VCaP (cell line): ENCODE measurements around the gene MAP6.

Experiments used
- H3K27ac ChIP-seq: fragments of 450-650 bp; 2 replicates; pipeline ENCODE4 v1.5.1; 2017
- TF ChIP-seq, protein P1 (sequence below): fragments of 450-650 bp; conservative IDR thresholded peaks from 2 replicates; pipeline ENCODE4 v1.5.1; 2017; ENCODE audit warnings: mild to moderate bottlenecking, moderate library complexity

MAP6 gene

DNA sequence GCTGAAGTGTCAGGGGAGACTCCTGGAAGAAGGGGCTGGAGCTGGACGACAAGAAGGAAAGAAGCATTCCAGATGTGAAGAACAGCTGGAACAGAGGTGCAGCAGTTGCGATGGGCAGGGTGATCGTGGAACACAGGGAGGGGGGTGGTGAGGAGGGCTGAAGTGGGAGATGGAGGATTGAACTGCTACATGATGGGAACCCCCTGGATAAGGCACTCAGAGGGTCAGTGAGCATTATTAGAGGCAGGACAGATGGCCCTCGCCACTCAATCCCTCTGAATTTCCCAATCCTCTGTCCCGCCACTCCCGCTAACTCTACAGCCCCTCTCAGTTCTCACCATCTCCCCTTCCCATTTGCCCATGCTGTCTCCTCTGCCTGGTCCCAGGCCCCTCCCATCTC is 92.8 kb downstream of the MAP6 start:
- no peak overlapping the region for H3K27ac ChIP-seq
- TF ChIP-seq, protein P1, sequence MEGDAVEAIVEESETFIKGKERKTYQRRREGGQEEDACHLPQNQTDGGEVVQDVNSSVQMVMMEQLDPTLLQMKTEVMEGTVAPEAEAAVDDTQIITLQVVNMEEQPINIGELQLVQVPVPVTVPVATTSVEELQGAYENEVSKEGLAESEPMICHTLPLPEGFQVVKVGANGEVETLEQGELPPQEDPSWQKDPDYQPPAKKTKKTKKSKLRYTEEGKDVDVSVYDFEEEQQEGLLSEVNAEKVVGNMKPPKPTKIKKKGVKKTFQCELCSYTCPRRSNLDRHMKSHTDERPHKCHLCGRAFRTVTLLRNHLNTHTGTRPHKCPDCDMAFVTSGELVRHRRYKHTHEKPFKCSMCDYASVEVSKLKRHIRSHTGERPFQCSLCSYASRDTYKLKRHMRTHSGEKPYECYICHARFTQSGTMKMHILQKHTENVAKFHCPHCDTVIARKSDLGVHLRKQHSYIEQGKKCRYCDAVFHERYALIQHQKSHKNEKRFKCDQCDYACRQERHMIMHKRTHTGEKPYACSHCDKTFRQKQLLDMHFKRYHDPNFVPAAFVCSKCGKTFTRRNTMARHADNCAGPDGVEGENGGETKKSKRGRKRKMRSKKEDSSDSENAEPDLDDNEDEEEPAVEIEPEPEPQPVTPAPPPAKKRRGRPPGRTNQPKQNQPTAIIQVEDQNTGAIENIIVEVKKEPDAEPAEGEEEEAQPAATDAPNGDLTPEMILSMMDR = no peak

DNA sequence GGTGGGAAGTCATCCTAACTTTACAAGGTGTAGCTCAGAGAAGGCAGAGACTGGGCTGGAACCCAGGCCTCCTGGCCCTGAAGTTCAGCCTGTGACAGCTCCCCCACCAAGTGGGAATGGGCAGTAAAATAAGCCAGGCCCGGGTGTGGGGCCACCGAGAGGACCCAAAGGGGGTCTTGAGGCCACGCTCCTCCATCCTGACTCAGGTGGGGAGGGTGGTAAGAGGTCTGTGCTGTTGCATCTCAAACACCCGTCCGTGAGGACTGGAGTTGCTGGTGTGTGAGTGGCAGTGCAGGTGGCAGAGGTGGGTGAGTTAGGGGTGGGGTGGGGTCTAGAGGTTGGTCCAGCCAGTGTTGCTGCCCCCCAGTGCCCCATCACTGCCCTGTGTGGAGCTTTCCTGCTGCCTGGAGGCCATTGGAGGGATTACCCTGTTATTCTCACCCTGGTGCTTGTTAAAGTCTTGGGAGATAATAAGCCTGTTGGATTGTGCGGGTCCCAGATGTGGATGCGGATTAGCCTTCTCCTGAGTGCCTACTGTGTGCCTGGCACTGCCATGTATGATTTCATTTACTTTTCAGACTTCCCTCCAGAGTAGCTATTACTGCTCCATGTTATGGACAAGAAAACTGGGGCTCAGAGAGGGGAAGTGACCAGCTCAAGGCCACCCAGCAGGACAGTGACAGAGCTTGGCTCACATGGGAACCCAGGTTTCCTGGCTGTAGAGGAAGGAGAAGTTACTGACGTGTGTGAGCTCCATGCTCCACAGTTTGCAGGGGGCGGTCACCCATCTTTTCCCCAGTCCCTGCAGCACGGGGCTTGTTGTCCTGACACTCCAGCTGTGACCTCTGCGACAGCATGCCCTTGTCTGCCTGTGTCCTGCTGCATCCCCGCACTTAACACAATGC is 93.9 kb downstream of the MAP6 start:
- TF ChIP-seq, protein P1 = no peak
- H3K27ac ChIP-seq = no peak overlapping the region

DNA sequence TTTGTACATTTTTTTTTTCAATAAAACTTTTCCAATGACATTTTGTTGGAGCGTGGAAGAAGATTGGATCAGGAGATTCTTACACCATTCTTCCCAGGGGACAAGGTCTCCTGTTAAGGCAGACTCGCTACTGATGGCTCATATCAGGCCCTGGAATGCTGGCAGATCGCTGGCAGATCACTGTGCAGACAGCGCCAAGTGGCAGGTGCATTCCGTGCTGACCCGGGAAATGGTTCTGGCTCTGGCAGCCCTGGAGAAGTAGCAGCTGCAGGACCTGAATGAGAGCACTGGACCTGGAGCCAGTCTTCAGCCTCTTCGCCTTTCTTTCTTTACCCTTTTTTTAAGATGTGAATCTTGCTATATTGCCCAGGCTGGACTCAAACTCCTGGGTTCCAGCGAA is 96.1 kb downstream of the MAP6 start:
- TF ChIP-seq, protein P1 = no peak
- no peak overlapping the region for H3K27ac ChIP-seq

DNA sequence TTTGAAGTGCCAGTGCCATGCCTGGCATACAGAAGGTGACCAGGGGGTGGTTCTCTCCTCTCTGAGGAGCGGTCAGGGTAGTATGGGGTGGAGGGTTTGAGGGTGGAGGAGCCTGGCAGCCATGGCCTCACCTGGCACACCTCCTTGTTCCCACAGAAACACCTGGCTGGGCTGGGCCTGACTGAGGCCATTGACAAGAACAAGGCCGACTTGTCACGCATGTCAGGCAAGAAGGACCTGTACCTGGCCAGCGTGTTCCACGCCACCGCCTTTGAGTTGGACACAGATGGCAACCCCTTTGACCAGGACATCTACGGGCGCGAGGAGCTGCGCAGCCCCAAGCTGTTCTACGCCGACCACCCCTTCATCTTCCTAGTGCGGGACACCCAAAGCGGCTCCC is 97.2 kb downstream of the MAP6 start:
- H3K27ac ChIP-seq = no peak overlapping the region
- TF ChIP-seq, protein P1 = no peak

DNA sequence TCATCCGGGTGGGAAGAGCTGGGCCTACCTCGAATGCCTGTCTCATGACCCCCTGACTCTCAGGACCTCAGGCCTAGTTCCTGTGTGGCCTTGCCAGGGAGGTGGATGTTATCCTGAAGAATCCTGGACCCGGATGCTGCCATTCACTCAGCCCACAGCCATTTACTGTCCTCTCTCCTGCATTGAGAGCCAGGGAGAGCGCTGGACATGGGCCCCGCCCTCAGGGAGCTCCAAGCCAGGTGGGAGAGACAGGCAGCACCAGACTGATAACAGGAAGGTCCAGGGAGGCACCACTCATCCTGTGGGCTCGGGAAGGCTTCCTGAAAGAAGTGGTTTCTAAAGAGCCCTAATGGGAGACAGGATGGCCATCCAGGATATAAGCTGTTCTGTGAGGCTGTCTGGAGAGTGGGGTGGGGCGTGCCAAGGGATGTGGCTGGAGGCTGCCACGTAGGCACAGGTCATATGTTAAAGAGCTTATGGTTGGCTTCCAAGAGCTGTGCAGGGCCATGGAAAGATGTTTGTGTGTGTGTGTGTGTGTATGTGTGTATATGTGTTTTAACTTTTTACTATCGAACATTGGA is 98.2 kb downstream of the MAP6 start:
- H3K27ac ChIP-seq = no peak overlapping the region

DNA sequence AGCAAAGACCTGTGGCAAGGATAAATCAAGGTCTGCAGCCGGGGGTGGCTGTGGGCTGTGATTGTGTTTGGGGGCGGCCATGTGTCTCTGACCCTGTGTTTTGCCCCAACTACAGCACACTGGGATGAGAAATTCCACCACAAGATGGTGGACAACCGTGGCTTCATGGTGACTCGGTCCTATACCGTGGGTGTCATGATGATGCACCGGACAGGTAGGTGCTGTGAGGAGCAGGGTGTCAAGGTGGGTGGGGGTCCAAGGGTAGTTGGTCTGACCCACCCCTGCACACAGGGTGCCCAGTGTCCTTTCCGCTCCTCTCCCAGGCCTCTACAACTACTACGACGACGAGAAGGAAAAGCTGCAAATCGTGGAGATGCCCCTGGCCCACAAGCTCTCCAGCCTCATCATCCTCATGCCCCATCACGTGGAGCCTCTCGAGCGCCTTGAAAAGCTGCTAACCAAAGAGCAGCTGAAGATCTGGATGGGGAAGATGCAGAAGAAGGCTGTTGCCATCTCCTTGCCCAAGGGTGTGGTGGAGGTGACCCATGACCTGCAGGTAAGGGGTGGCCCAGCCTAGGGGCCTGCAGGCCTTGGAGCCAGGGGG is 100.1 kb downstream of the MAP6 start:
- H3K27ac ChIP-seq = no peak overlapping the region

More for the DNA sequence above, 98.2 kb downstream of the MAP6 start:
- TF ChIP-seq, protein P1 = no peak

DNA sequence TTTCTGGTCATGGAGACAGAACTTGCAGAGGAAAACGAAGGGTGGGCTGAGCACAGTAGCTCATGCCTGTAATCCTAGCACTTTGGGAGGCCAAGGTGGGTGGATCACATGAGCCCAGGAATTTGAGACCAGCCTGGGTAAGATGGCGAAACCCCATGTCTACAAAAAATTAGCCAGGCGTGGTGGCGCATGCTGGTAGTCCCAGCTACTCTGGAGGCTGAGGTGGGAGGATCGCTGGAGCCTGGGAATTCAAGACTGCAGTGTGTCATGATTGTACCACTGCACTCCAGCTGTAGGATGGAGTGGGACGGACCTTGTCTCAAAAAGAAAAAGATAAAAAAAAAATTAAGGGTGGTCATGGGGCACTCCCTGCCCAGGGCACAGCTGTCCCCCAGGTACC is 100.9 kb downstream of the MAP6 start:
- H3K27ac ChIP-seq = no peak overlapping the region

More for the DNA sequence above, 100.1 kb downstream of the MAP6 start:
- TF ChIP-seq, protein P1 = no peak

More for the DNA sequence above, 100.9 kb downstream of the MAP6 start:
- TF ChIP-seq, protein P1 = no peak
